ENCODE measurements around the gene MAMLD1.

Gene MAMLD1

DNA sequence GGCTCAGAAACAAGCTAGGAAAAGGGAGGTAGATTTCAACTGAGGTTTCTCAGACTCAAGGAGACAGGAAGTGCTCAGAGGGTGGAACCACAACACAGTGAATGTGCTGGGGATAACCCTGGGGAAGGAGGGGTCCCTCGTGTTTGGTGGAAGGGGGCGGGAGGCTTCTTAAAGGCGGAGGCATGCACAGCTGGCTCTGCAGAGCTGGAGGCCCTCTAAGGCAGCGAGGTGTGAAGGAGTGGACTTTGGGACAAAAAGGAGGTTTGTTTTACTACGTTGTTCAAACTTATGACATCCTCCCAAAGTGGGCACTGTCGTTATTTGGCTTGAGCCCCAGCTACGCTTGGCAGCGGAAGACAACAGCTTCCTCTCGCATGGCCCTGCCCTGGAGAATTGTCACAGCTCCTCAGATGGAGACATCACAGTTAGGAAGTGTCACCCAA is 183.6 kb downstream of the MAMLD1 start:
- Histone ChIP-seq H3F3A (ENCODE audit: insufficient read depth, low read length) (no peaks in the 10 kb centered on the region), H3K36me3 (ENCODE audit: insufficient read depth, low read length) (no peaks in the 10 kb centered on the region), H3K9me2 (ENCODE audit: low read depth, low read length) (no peaks in the 10 kb centered on the region), H3K4me2 (ENCODE audit: low read length) (peak overlapping the region; percentile 65; the same call in 1 of the 2 replicates), H3K27ac (ENCODE audit: low read depth, low read length, poor library complexity, severe bottlenecking) (no peak overlapping the region), H4K20me1 (ENCODE audit: insufficient read depth, low read length) (no peaks in the 10 kb centered on the region), H3K9ac (ENCODE audit: low read length) (no peak overlapping the region), H3K79me2 (ENCODE audit: insufficient read depth, low read length) (no peaks in the 10 kb centered on the region), H3K4me3 (ENCODE audit: low read depth, low read length, poor library complexity, severe bottlenecking) (peak overlapping the region; percentile 51), H2AFZ (ENCODE audit: low read length) (no peak overlapping the region), H3K4me1 (ENCODE audit: insufficient read depth, low read length, severe bottlenecking) (peaks cover 20% of the 10 kb centered on the region), H3K9me3 (ENCODE audit: low read length) (no peaks in the 10 kb centered on the region), H3K27me3 (ENCODE audit: insufficient read depth, low read length) (no peaks in the 10 kb centered on the region)
- TF ChIP-seq, protein P1, sequence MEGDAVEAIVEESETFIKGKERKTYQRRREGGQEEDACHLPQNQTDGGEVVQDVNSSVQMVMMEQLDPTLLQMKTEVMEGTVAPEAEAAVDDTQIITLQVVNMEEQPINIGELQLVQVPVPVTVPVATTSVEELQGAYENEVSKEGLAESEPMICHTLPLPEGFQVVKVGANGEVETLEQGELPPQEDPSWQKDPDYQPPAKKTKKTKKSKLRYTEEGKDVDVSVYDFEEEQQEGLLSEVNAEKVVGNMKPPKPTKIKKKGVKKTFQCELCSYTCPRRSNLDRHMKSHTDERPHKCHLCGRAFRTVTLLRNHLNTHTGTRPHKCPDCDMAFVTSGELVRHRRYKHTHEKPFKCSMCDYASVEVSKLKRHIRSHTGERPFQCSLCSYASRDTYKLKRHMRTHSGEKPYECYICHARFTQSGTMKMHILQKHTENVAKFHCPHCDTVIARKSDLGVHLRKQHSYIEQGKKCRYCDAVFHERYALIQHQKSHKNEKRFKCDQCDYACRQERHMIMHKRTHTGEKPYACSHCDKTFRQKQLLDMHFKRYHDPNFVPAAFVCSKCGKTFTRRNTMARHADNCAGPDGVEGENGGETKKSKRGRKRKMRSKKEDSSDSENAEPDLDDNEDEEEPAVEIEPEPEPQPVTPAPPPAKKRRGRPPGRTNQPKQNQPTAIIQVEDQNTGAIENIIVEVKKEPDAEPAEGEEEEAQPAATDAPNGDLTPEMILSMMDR (IDR thresholded peaks at IDR 0.05; ENCODE audit: low read length), result no peak
- TF ChIP-seq EZH2 (IDR thresholded peaks at IDR 0.05; ENCODE audit: borderline replicate concordance, low read length), result no peak

DNA sequence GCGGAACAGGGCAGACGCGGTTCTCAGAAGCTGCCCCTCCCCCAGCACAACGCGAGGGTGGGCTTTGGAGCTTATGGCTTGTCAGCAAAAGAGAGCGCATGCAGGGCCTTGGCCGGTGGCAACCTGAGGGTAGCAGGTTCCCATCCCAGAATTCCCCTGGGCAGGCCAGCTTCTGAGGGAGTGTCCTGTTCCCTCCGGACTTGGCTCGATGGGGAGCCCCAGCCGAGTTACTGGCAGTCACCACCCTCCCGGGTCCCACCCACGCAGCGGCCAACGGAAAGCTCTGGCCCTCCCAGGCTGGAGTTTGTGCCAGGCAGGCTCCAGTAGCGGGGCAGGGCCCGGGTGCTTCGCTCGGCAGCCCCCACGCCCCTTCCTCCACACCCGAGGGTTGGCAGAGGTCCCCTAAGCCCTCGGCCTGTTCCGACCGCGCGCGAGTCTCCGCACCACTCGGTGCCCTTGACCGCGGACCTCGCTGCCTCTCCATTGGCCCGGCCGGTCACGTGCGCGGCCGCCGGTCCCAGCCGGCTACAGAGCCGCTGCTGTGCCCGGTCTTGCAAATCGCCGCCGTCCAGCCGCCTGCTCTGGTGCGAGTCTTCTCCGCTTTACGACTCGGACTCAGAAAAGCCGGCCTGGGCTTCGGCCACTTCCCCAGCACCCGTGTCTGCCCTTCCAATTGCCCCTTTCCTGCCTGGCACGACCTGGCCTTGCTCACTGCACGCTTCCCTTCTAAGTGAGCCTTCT is 184.4 kb downstream of the MAMLD1 start:
- H3K4me3 ChIP-seq (ENCODE audit: low read depth, low read length, poor library complexity, severe bottlenecking), result peak overlapping the region; percentile 51

GRCh38 chrX:150548251-150548650 is 185.1 kb downstream of the MAMLD1 start:
- Histone ChIP-seq H3K9ac (ENCODE audit: low read length) (peak overlapping the region; percentile 47; the same call in 1 of the 2 replicates), H3K4me1 (ENCODE audit: insufficient read depth, low read length, severe bottlenecking) (peaks cover 20% of the 10 kb centered on the region), H4K20me1 (ENCODE audit: insufficient read depth, low read length) (no peaks in the 10 kb centered on the region), H3K27me3 (ENCODE audit: insufficient read depth, low read length) (no peaks in the 10 kb centered on the region), H3K9me2 (ENCODE audit: low read depth, low read length) (no peaks in the 10 kb centered on the region), H3K9me3 (ENCODE audit: low read length) (no peaks in the 10 kb centered on the region), H3K4me2 (ENCODE audit: low read length) (peak overlapping the region; percentile 65), H3F3A (ENCODE audit: insufficient read depth, low read length) (no peaks in the 10 kb centered on the region), H3K79me2 (ENCODE audit: insufficient read depth, low read length) (no peaks in the 10 kb centered on the region), H3K36me3 (ENCODE audit: insufficient read depth, low read length) (no peaks in the 10 kb centered on the region), H2AFZ (ENCODE audit: low read length) (0 out of 2 replicates have a peak overlapping the region, but pooled peaks have one; percentile 49), H3K27ac (ENCODE audit: low read depth, low read length, poor library complexity, severe bottlenecking) (no peak overlapping the region), H3K4me3 (ENCODE audit: low read depth, low read length, poor library complexity, severe bottlenecking) (peak overlapping the region; percentile 51)
- no peak for TF ChIP-seq EZH2 (IDR thresholded peaks at IDR 0.05; ENCODE audit: borderline replicate concordance, low read length)
- TF ChIP-seq, protein P1 (IDR thresholded peaks at IDR 0.05; ENCODE audit: low read length), result no peak

More for the DNA sequence above, 184.4 kb downstream of the MAMLD1 start:
- no peak overlapping the region for H3K27ac ChIP-seq (ENCODE audit: low read depth, low read length, poor library complexity, severe bottlenecking)
- peaks cover 20% of the 10 kb centered on the region for H3K4me1 ChIP-seq (ENCODE audit: insufficient read depth, low read length, severe bottlenecking)
- H3K9me2 ChIP-seq (ENCODE audit: low read depth, low read length), result no peaks in the 10 kb centered on the region
- no peaks in the 10 kb centered on the region for H3K79me2 ChIP-seq (ENCODE audit: insufficient read depth, low read length)
- no peak for TF ChIP-seq EZH2 (IDR thresholded peaks at IDR 0.05; ENCODE audit: borderline replicate concordance, low read length)
- TF ChIP-seq, protein P1 (IDR thresholded peaks at IDR 0.05; ENCODE audit: low read length), result no peak
- H3F3A ChIP-seq (ENCODE audit: insufficient read depth, low read length), result no peaks in the 10 kb centered on the region
- H2AFZ ChIP-seq (ENCODE audit: low read length), result 0 out of 2 replicates have a peak overlapping the region, but pooled peaks have one; percentile 49
- H3K9me3 ChIP-seq (ENCODE audit: low read length), result no peaks in the 10 kb centered on the region
- H3K36me3 ChIP-seq (ENCODE audit: insufficient read depth, low read length), result no peaks in the 10 kb centered on the region
- peak overlapping the region; percentile 49; the same call in 1 of the 2 replicates for H3K9ac ChIP-seq (ENCODE audit: low read length)
- H3K27me3 ChIP-seq (ENCODE audit: insufficient read depth, low read length), result no peaks in the 10 kb centered on the region
- no peaks in the 10 kb centered on the region for H4K20me1 ChIP-seq (ENCODE audit: insufficient read depth, low read length)
- H3K4me2 ChIP-seq (ENCODE audit: low read length), result peak overlapping the region; percentile 65

Data from OCI-LY1 (cell line).